DMS153 treated with DMSO at 0.1 percent for 48 hours (cell line): Measurements from ENCODE around the gene ERVK3-1.

ENCODE experiments used
- DNase-seq: peaks from one replicate; lab custom pipeline; 2025; ENCODE audit not compliant: unreplicated experiment; lab: John Stamatoyannopoulos, UW

Gene ERVK3-1

DNA sequence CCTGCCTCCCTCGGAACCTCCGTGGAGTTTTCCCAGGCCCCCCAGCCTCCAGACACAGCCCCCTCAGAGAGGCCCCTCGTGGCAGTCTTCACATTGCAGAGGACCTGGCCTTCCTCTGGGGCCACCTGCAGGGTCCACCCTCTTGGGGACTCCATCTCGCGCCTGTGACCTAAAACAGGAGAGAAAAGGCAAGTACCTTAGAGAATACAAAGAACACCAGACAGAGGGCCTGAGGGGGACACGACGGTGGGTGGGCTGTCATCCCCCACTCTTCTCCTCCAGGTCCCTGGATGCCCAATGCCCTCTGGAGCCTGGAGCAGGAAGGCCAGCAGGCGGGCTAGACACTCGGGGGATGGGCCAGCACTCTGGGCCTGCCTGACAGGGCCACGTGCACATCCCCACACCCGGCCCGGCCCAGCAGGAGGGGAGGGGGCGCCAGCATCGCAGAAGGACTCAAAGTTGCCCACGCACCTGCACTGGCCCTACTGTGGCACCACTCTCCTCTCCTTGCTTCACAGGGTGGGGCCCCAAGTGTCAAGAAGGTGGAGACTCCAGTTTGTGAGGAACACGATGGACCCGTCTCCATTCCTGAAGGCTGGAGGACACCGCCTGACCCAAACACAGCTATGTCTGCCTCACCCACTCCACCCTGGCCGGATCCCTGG is 52.4 kb downstream of the ERVK3-1 start:
- no peak for DNase-seq

DNA sequence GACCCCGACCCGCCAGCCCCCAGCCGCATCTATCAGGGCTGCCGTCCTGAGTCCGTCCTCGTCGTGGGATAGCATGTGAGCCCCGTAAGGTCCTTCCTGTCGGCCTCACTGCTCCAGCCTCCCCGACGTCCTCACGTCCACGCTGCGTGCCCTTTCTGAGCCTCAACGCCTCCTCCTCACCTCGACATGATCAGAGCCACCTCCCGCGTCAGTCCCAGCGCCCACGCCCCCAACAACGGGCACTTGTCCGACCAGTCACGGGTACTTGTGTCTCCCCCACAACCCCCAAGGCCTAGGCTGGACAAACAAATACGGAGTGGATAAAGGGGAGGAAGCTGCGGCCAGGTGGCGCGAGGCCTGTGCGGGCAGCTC is 56.7 kb downstream of the ERVK3-1 start:
- no peak for DNase-seq

GRCh38 chr19:58362272-58362994 is 57.3 kb downstream of the ERVK3-1 start, which contains the start of gene ZNF497:
Gene ZNF497 (minus strand): TSS chr19:58362751. CDS start chr19:58357635, 5,116 bp downstream.
- peak; percentile 87 for DNase-seq

DNA sequence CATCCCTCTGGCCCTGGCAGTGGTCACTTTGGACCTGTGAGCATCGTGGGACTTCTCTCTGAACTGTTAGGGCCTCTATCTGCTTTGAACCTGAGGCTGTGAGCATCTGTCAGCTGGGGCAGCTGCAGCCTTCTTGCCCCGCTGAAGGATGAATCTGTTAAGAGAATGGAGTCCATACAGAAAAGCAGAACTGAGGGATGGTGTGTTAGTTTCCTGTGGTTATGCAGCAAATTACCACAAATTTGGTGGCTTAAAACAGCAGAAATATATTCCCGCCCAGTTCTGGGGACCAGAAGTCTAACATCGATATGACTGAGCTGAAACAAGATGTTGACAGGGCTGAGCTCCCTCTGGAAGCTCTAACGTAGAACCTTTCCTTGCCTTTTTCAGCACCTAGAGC is 59.0 kb downstream of the ERVK3-1 start:
- no peak for DNase-seq
